Stimulated activated CD8-positive, alpha-beta memory T cell treated with anti-CD3 and anti-CD28 coated beads, Interleukin-12 subunit alpha, Interleukin-12 subunit beta, amount 100 ng/mL, for 4 hours (primary cell): ENCODE measurements around the gene NKAIN1.

Experiments used
- DNase-seq: peaks from one replicate; pipeline ENCODE4 v3.0.0-alpha.2; 2020; ENCODE audit warnings: low read depth

The NKAIN1 gene

GRCh38 chr1:31234123-31234708 lies 5.5 kb downstream of the NKAIN1 start:
- DNase-seq = no peak

- DNase-seq = no peak
Observed at GRCh38 chr1:31232689-31233088, 7.0 kb downstream of the NKAIN1 start.

- DNase-seq = no peak
Observed at GRCh38 chr1:31231802-31232201, 7.9 kb downstream of the NKAIN1 start.

GRCh38 chr1:31230378-31230777 lies 9.3 kb downstream of the NKAIN1 start:
- DNase-seq = no peak

GRCh38 chr1:31228986-31229385 lies 10.7 kb downstream of the NKAIN1 start:
- no peak for DNase-seq

- no peak for DNase-seq
Observed at GRCh38 chr1:31227891-31228568, 11.7 kb downstream of the NKAIN1 start.

GRCh38 chr1:31224068-31224467 lies 15.6 kb downstream of the NKAIN1 start:
- DNase-seq = no peak

GRCh38 chr1:31222176-31222575 lies 17.5 kb downstream of the NKAIN1 start:
- no peak for DNase-seq

- DNase-seq = no peak
Observed at GRCh38 chr1:31221072-31221471, 18.6 kb downstream of the NKAIN1 start.

GRCh38 chr1:31219489-31219888 lies 20.2 kb downstream of the NKAIN1 start:
- no peak for DNase-seq

- DNase-seq = no peak
Observed at GRCh38 chr1:31218705-31219104, 21.0 kb downstream of the NKAIN1 start.

GRCh38 chr1:31216016-31216415 lies 23.7 kb downstream of the NKAIN1 start:
- DNase-seq = no peak

GRCh38 chr1:31215065-31215570 lies 24.6 kb downstream of the NKAIN1 start:
- no peak for DNase-seq

- DNase-seq = no peak
Observed at GRCh38 chr1:31214316-31215064, 25.2 kb downstream of the NKAIN1 start.

- no peak for DNase-seq
Observed at GRCh38 chr1:31208361-31208945, 31.2 kb downstream of the NKAIN1 start.

- DNase-seq = no peak
Observed at GRCh38 chr1:31207569-31207968, 32.1 kb downstream of the NKAIN1 start.

- DNase-seq = no peak
Observed at GRCh38 chr1:31207046-31207445, 32.6 kb downstream of the NKAIN1 start.

- DNase-seq = no peak
Observed at GRCh38 chr1:31203215-31203614, 36.5 kb downstream of the NKAIN1 start.

- DNase-seq = no peak
Observed at GRCh38 chr1:31201931-31202360, 37.7 kb downstream of the NKAIN1 start.

GRCh38 chr1:31199949-31200348 lies 39.7 kb downstream of the NKAIN1 start:
- no peak for DNase-seq

GRCh38 chr1:31199236-31199790 lies 40.4 kb downstream of the NKAIN1 start:
- DNase-seq = no peak

GRCh38 chr1:31198600-31198999 lies 41.1 kb downstream of the NKAIN1 start:
- DNase-seq = no peak
